ENCODE measurements around the gene POLR3G.

Gene POLR3G

DNA sequence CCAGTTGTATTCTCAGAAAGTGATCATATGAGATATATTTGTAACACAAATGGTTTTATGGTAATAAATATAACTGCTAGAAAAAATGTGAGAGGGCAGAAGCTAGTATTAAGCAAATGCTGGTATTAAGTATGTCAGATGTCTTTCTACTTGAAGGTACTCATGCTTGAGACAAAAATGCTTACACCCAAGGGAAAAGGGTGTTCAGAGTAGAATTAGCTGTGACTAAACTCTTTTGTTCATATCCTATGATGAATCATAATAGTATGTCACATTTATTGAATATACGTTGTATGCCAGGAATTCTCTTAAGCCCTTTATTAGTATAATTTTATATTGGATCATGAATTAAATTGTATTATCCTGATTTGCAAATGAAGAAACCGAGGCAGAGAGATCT is 86.1 kb downstream of the POLR3G start:
- peaks cover 65% of the 10 kb centered on the region for H3K27me3 Mint-ChIP-seq (ENCODE audit: low read depth)
- no peak overlapping the region for H3K27ac Mint-ChIP-seq
- peaks cover 11% of the 10 kb centered on the region for H3K4me1 Mint-ChIP-seq
- no peaks in the 10 kb centered on the region for H3K36me3 Mint-ChIP-seq (ENCODE audit: low read depth)
- no peak overlapping the region for H3K4me3 Mint-ChIP-seq
- TF ChIP-seq, protein P1, sequence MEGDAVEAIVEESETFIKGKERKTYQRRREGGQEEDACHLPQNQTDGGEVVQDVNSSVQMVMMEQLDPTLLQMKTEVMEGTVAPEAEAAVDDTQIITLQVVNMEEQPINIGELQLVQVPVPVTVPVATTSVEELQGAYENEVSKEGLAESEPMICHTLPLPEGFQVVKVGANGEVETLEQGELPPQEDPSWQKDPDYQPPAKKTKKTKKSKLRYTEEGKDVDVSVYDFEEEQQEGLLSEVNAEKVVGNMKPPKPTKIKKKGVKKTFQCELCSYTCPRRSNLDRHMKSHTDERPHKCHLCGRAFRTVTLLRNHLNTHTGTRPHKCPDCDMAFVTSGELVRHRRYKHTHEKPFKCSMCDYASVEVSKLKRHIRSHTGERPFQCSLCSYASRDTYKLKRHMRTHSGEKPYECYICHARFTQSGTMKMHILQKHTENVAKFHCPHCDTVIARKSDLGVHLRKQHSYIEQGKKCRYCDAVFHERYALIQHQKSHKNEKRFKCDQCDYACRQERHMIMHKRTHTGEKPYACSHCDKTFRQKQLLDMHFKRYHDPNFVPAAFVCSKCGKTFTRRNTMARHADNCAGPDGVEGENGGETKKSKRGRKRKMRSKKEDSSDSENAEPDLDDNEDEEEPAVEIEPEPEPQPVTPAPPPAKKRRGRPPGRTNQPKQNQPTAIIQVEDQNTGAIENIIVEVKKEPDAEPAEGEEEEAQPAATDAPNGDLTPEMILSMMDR (IDR thresholded peaks at IDR 0.05; ENCODE audit: unreplicated experiment in 3 of 3), result no peak
- H3K9me3 Mint-ChIP-seq, result peaks cover 2% of the 10 kb centered on the region

DNA sequence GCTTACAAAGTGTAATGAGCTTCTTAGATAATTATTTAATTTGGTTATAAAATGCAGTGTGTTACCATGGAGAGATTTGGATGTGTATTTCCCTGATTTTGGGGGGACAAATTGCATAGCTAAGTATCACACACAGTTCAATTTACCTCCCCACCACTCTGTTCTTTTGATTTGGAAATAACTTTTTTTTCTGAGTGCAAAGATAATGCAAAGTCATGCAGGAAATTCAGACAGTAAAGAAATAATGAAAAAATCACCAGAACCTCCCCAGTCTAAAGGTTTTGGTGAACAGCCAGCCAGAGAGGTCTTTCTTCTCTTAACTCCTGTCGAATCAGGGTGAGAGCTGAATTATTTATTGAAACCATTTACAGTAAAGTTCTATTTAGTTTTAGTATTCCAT is 87.1 kb downstream of the POLR3G start:
- Mint-ChIP-seq H3K4me1 (peaks cover 11% of the 10 kb centered on the region), H3K27me3 (ENCODE audit: low read depth) (peaks cover 55% of the 10 kb centered on the region), H3K27ac (no peak overlapping the region), H3K9me3 (peaks cover 2% of the 10 kb centered on the region), H3K36me3 (ENCODE audit: low read depth) (peaks cover 3% of the 10 kb centered on the region), H3K4me3 (no peak overlapping the region)
- TF ChIP-seq, protein P1 (IDR thresholded peaks at IDR 0.05; ENCODE audit: unreplicated experiment in 3 of 3), result no peak

DNA sequence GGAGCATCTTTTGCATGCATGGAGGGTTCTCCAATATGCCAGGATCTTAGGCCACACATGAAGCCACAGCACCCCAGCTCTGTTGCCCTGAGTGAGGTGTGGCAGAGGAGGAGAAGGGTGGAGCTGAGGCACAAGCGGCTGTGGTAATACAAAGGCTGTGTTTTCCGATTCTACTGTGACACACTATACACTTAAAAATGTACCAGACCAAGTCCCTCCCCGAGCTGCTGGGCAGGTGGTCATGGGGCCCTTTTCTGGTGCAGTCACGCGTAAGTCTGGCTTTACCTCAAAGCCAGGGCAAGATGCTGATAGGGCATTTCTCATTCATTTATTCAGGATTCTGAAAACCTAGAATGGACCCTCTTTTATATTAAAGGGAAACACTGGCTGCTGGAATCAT is 87.7 kb downstream of the POLR3G start:
- TF ChIP-seq, protein P1 (IDR thresholded peaks at IDR 0.05; ENCODE audit: unreplicated experiment in 3 of 3), result no peak
- H3K27ac Mint-ChIP-seq, result peak overlapping the region in 1 of 3 experiments; percentile 37
- H3K9me3 Mint-ChIP-seq, result peaks cover 6% of the 10 kb centered on the region
- peaks cover 8% of the 10 kb centered on the region for H3K36me3 Mint-ChIP-seq (ENCODE audit: low read depth)
- no peak overlapping the region for H3K4me3 Mint-ChIP-seq
- H3K27me3 Mint-ChIP-seq (ENCODE audit: low read depth), result peaks cover 50% of the 10 kb centered on the region
- peaks cover 11% of the 10 kb centered on the region for H3K4me1 Mint-ChIP-seq

DNA sequence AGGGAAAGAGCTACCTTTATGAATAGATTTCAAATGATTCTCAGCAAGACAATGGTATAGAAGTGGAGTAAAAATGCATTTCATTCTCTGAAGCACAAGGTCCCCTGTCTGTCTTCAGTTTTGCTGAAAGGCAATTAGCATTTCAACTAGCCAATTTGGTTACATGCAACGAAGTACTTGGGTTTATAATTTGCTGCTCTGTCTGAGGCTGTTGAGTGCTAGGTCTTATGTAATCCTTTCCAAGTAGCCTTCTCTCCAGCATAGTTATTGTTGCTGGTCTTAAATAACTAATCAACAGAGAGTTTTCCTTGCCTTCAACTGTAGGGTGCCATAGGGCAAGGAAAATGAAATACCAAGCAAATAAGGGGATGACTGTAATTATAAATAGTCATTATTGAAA is 88.4 kb downstream of the POLR3G start:
- H3K9me3 Mint-ChIP-seq, result peaks cover 6% of the 10 kb centered on the region
- H3K4me3 Mint-ChIP-seq, result no peak overlapping the region
- H3K36me3 Mint-ChIP-seq (ENCODE audit: low read depth), result peaks cover 13% of the 10 kb centered on the region
- peaks cover 7% of the 10 kb centered on the region for H3K4me1 Mint-ChIP-seq
- TF ChIP-seq, protein P1 (IDR thresholded peaks at IDR 0.05; ENCODE audit: unreplicated experiment in 3 of 3), result no peak
- H3K27ac Mint-ChIP-seq, result no peak overlapping the region
- peaks cover 42% of the 10 kb centered on the region for H3K27me3 Mint-ChIP-seq (ENCODE audit: low read depth)

All from nephron (organoid).